NCI-H128 (cell line): ENCODE results near the gene PLPPR1.

ENCODE experiments used
- DNase-seq: peaks from one replicate; lab custom pipeline; 2025; ENCODE audit not compliant: unreplicated experiment; lab: John Stamatoyannopoulos, UW

The PLPPR1 gene

GRCh38 chr9:101047848-101048397, 19.4 kb downstream of the PLPPR1 start:
- no peak for DNase-seq

- DNase-seq, result no peak
Measured at GRCh38 chr9:101050650-101051049, 22.1 kb downstream of the PLPPR1 start.

GRCh38 chr9:101054657-101055056, 26.1 kb downstream of the PLPPR1 start:
- no peak for DNase-seq

- no peak for DNase-seq
Measured at GRCh38 chr9:101055516-101055915, 27.0 kb downstream of the PLPPR1 start.

GRCh38 chr9:101062686-101063085, 34.2 kb downstream of the PLPPR1 start:
- DNase-seq, result no peak

GRCh38 chr9:101063192-101063591, 34.7 kb downstream of the PLPPR1 start:
- DNase-seq, result no peak

GRCh38 chr9:101064206-101064605, 35.7 kb downstream of the PLPPR1 start:
- no peak for DNase-seq

- no peak for DNase-seq
Measured at GRCh38 chr9:101065930-101066329, 37.4 kb downstream of the PLPPR1 start.

- DNase-seq, result no peak
Measured at GRCh38 chr9:101068696-101069095, 40.2 kb downstream of the PLPPR1 start.

GRCh38 chr9:101072259-101072658, 43.7 kb downstream of the PLPPR1 start:
- no peak for DNase-seq

- DNase-seq, result no peak
Measured at GRCh38 chr9:101073122-101073521, 44.6 kb downstream of the PLPPR1 start.

- DNase-seq, result no peak
Measured at GRCh38 chr9:101081641-101082040, 53.1 kb downstream of the PLPPR1 start.

- DNase-seq, result no peak
Measured at GRCh38 chr9:101083448-101084202, 55.1 kb downstream of the PLPPR1 start.

GRCh38 chr9:101087426-101087825, 58.9 kb downstream of the PLPPR1 start:
- DNase-seq, result no peak

- DNase-seq, result no peak
Measured at GRCh38 chr9:101092922-101093321, 64.4 kb downstream of the PLPPR1 start.

- no peak for DNase-seq
Measured at GRCh38 chr9:101093620-101094019, 65.1 kb downstream of the PLPPR1 start.

- no peak for DNase-seq
Measured at GRCh38 chr9:101094686-101095085, 66.2 kb downstream of the PLPPR1 start.

GRCh38 chr9:101097210-101097609, 68.7 kb downstream of the PLPPR1 start:
- DNase-seq, result no peak

GRCh38 chr9:101098392-101098791, 69.9 kb downstream of the PLPPR1 start:
- no peak for DNase-seq

GRCh38 chr9:101114317-101114716, 85.8 kb downstream of the PLPPR1 start:
- no peak for DNase-seq

- DNase-seq, result no peak
Measured at GRCh38 chr9:101115102-101115501, 86.6 kb downstream of the PLPPR1 start.

- no peak for DNase-seq
Measured at GRCh38 chr9:101117161-101117560, 88.6 kb downstream of the PLPPR1 start.
